Superior temporal gyrus (tissue), 1 donor: ENCODE results near the gene IGSF3.
A peak's percentile ranks its signal among the peaks of the same experiment; 100 is the strongest.

Source experiments
- DNase-seq: peaks from one replicate; pipeline ENCODE4 v3.0.0-alpha.2; 2016; ENCODE audit errors: extremely low spot score

The IGSF3 gene

GRCh38 chr1:116686723-116687352 is 19.3 kb upstream of the IGSF3 start:
- no peak for DNase-seq

- DNase-seq, result no peak
Measured at GRCh38 chr1:116686175-116686574, 18.6 kb upstream of the IGSF3 start.

- DNase-seq, result no peak
Measured at GRCh38 chr1:116684575-116684974, 17.0 kb upstream of the IGSF3 start.

- no peak for DNase-seq
Measured at GRCh38 chr1:116682641-116683221, 15.2 kb upstream of the IGSF3 start.

- no peak for DNase-seq
Measured at GRCh38 chr1:116681343-116681899, 13.9 kb upstream of the IGSF3 start.

- no peak for DNase-seq
Measured at GRCh38 chr1:116680752-116681151, 13.2 kb upstream of the IGSF3 start.

GRCh38 chr1:116679828-116680628 is 12.5 kb upstream of the IGSF3 start:
- DNase-seq, result no peak

GRCh38 chr1:116679091-116679827 is 11.7 kb upstream of the IGSF3 start:
- DNase-seq, result no peak

GRCh38 chr1:116678732-116679090 is 11.2 kb upstream of the IGSF3 start:
- no peak for DNase-seq

- DNase-seq, result no peak
Measured at GRCh38 chr1:116677474-116678062, 10.0 kb upstream of the IGSF3 start.

- no peak for DNase-seq
Measured at GRCh38 chr1:116676291-116676690, 8.8 kb upstream of the IGSF3 start.

- DNase-seq, result no peak
Measured at GRCh38 chr1:116674751-116675150, 7.2 kb upstream of the IGSF3 start.

GRCh38 chr1:116674011-116674531 is 6.5 kb upstream of the IGSF3 start:
- DNase-seq, result no peak

- no peak for DNase-seq
Measured at GRCh38 chr1:116671912-116672311, 4.4 kb upstream of the IGSF3 start.

- no peak for DNase-seq
Measured at GRCh38 chr1:116671072-116671760, 3.7 kb upstream of the IGSF3 start.

GRCh38 chr1:116668277-116668676 is 744 bp upstream of the IGSF3 start:
- DNase-seq, result no peak

GRCh38 chr1:116667078-116667574 is 407 bp downstream of the IGSF3 start:
- no peak for DNase-seq

- DNase-seq, result peak; percentile 37
Measured at GRCh38 chr1:116666187-116667077, 1.1 kb downstream of the IGSF3 start.

- DNase-seq, result no peak
Measured at GRCh38 chr1:116664978-116665371, 2.6 kb downstream of the IGSF3 start.
